ENCODE results near the gene EDDM13.
"Not testable (repeated sequence)": the region's sequence is repeated elsewhere in the genome, so short reads cannot be mapped to it uniquely, and the experiment has no call there.

Gene EDDM13

DNA sequence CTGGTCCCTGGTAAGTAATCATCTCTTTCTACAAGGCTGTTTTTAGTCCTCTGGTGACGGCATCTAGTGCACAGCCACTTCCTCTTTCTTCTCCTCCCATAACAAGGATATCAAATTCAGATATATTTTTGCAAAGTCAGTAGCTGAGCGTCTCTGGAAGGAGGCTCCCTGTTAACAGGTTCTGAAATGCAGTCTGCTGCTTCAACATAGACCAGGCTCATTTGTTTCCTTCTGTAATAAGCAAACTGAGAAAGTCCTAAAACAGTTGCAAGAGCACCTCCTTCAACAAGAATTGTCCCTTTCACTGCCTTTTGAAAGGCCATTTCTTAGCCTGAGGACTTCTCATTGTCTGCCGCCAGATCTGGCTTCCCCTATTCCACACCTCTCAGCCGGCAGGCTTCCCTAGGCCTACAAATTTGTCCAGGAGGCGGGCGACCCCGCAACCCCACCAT is 49.5 kb downstream of the EDDM13 start:
- DNase-seq = no peak

DNA sequence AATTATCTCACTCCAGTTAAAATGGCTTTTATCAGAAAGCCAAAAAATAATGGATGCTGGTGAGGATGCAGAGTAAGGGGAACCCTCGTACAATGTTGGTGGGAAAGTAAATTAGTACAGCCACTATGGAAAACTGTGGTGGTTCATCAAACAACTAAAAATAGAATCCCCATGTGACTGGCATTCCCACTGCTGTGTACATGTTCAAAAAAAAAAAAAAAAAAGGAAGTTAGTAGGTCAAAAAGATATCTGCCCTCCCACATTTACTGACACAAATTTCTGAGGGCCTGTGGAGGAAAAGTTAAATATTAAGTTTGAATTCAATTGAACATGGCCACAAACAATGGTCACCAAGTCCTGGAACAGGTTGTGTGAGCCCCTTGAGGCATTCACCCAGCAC is 51.9 kb downstream of the EDDM13 start:
- no peak for DNase-seq

DNA sequence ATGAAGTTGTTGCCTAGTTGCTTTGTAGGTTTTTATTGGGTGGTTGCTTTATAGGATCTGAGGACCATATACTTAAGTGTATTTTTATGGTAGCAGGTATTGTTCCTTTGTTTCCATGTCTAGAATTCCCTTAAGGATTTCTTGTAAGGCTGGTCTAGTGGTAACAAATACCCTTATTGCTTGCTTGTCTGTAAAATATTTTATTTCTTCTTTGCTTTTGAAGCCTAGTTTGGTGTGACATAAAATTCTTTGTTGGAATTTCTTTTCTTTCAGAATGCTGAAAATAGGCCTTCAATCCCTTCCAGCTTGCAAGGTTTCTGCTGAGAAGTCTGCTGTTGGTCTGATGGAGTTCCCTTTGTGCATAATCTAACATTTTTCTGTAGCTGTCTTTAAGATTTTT is 60.1 kb downstream of the EDDM13 start:
- no peak for DNase-seq

DNA sequence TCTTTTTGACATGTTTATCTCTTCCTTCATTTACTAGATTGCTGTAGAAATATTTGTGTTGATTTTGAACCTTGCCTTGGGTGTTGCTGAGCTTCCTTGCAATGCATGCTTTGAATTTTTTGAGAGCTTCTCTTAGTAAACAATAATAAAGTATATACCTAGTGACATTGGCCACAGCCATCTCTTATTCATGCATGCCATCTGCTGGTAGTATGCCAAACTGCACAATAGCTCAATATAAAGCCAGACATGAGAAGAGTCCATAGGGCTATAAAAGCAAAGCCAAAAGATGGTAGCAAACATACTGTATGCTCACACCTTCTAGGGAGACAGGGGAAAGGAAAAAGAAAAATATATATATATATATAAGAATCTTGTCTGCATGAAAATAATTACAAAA is 61.0 kb downstream of the EDDM13 start:
- DNase-seq = peak; percentile 46

DNA sequence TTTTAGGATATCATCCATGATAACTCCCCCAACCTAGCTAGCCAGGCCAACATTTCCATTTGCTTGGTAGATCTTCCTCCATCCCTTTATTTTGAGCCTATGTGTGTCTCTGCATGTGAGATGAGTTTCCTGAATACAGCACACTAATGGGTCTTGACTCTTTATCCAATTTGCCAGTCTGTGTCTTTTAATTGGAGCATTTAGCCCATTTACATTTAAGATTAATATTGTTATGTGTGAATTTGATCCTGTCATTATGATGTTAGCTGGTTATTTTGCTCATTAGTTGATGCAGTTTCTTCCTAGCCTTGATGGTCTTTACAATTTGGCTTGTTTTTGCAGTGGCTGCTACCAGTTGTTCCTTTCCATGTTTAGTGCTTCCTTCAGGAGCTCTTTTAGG is 62.8 kb downstream of the EDDM13 start:
- DNase-seq = not testable (repeated sequence)

DNA sequence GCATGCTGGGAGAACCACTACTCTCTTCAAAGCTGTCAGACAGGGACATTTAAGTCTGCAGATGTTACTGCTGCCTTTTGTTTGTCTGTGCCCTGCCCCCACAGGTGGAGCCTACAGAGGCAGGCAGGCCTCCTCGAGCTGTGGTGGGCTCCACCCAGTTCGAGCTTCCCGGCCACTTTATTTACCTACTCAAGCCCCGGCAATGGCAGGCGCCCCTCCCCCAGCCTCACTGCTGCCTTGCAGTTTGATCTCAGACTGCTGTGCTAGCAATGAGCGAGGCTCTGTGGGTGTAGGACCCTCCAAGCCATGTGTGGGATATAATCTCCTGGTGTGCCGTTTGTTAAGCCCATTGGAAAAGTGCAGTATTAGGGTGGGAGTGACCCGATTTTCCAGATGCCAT is 64.5 kb downstream of the EDDM13 start:
- not testable (repeated sequence) for DNase-seq

DNA sequence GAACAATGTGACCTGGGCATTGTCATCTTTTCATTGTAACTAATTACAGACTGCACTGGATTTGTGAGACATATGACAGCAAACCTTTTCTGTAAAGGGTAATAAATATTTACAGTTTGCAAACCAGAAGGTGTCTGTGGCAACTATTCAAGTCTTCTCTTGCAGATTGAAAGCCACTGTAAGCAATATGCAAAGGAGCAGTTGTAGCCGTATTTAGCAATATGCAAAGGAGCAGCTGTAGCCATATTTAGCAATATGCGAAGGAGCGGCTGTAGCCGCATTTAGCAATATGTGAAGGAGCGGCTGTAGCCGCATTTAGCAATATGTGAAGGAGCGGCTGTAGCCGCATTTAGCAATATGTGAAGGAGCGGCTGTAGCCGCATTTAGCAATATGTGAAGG is 66.5 kb downstream of the EDDM13 start:
- not testable (repeated sequence) for DNase-seq

DNA sequence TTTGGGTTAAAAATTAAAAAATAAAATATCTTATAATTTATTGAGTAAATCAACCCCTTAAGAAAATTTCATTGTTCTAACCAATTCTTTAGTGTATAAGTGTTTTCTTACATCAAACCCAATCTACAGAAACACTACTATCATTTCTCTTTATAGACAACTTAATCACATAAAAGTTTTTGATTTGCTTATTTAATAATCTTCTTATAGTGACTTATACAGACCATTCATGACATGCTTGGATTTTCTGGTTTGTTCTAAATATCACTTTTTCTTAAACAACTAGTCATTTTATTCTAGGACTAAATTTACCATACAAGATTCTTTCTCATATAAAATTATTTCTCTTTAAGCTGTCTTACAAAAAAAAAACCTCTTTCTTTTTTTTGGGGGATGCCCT is 69.4 kb downstream of the EDDM13 start:
- no peak for DNase-seq

DNA sequence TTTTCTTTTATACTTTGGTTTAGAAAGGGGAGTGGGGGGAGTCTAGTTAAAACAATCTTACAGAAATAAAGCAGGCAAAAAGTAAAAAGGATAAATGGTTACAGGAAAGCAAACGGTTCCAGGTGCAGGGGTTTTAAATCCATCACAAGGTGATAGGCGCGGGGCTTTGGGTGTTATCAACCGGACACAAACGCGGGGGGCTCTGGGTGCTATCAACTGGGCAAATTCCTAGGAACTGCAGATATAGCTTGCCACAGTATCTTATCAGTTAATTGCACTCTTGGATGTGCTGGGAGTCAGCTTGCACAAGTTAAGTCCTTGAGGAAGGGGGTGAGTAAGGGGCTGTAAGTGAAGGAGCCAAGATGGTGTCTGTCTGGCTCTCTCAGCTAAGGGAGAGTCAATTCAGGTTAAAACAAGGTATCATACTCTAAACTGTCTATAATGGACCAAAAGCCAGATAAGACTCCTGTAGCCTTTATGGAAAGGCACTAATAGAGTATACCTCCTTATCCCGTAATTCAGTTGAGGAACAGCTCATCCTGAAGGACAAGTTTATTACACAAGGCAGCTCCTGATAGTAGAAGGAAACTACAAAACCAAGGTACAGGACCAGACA is 74.7 kb downstream of the EDDM13 start:
- no peak for DNase-seq

DNA sequence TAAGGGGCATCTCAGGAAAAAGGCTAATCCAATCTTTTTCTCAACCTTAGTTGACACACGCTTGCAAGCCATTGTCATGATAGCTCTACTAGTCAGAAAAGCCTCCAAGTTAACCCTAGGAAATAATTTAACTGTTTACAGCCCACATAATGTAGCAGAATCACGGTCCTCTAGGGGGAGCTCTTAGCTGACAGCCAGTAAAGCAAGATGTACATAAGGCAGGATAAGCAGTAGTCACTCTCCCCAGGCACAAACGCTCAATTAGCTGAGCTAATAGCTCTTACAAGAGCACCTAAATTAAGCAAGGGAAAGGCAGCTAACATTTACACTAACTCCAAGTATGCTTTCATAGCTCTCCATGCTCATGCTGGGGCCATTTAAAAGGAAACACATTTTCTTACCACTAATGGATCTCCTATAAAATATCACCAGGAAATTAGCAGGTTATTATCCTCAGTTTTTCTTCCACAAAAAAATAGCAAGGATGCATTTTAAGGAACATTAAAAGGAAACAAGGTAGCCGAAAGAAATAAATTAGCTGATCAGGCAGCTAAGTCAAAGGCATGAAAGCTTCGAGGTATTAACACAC is 75.8 kb downstream of the EDDM13 start:
- DNase-seq = no peak

DNA sequence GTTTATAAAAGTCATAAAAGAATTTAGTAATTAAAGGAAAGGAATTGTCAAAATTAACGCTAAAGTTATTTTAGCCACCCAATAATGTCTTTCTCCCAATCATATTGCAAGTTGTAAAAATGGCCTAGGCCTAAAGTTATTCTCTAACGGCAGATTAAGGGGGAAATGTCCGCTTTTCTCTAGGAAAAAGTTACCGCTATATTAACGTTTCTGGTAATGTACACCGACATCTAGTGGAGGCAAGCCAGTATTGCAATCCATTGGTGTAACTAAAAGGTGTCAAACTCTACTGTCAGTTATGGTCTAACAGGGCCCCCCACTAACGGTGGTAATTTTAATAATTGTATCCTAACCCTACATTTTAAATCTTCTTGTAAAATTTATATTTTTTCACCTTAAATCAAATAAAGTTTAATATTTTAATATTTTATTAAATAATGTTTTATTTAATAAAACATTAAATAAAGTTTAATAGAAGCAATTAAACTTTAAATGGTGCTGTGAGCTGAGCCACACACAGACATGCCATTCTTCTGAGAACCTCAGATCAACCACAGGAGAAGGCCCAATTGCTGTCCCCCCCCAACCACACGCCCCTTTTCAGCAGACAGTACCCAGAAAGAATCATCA is 78.0 kb downstream of the EDDM13 start:
- DNase-seq = peak; percentile 44

DNA sequence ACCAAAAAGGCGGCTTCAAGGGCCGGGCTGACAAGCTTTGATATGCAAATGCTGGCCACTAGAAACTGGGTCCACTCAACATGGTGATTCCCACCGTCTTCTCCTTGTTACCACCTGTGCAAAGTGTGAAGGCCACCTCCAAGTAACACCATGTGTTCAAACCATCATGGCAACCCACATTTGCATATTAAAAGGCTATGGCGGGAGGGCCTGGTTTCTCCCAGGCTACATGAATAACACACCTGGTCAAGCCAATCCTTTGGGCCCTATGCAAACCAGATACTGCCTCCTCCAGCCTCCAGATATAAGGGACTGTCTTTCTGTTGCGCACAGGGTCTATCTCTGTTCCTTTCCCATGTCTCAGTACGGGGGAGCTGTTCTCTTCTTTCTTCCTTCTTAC is 78.7 kb downstream of the EDDM13 start:
- DNase-seq = no peak

DNA sequence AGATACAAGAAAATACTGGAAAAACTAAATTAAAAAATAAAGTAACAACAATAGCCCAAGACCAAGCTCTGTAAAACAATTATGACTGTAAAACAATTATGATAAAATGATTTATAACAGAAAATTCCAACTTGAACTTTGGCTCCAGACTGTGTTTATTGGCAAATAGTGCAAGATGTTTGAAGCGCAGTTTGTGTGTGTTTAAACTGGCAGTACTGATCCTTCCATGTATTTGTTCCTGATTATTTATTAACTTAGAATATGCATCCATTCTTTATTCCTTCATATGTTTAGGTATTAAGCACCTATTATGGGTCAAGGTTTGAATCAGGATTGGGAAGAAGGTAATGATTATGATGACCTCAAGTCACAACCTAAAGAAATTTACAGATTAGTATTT is 83.0 kb downstream of the EDDM13 start:
- DNase-seq = no peak

DNA sequence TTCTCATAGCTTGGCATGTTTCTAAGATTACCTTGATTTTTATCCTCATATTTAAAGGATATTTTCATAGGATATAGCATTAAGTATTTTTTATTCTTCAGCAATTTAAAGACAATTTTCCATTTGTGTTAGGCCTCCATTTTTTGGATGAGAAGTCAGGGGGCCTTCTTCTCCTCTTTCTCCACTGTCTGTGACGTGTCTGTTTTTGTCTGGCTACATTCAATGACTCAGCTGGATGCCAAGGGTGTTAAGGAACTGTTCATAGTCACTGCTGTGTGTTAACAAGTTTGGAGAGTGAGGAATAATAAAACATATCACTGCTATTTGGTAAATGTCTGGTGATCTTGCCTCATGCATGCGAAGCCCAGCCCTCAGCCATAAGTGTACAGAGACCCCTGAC is 84.4 kb downstream of the EDDM13 start:
- no peak for DNase-seq
